Mucosa of descending colon (tissue), 3 donors: ENCODE measurements around the gene KIF26A. TPM values are rescaled to one million over a fixed set of nuclear protein-coding genes. Genes with fewer than 3 reads are reported as not detected.

Experiments used
- ATAC-seq: fragments of 200-7000 bp; cut with Tn5 transposase; one replicate; pipeline ENCODE4 v1.9.1; 2020; ENCODE audit warnings: mild to moderate bottlenecking, moderate library complexity
- DNase-seq, 3 donors: peaks; one replicate each; pipeline ENCODE4 v3.0.0-alpha.2; 2020
- H3K36me3 ChIP-seq: fragments of 200-600 bp; one replicate; pipeline ENCODE4 v1.8.0; 2021; ENCODE audit warnings: low read depth, mild to moderate bottlenecking
- H3K4me1 ChIP-seq: fragments of 200-600 bp; one replicate; pipeline ENCODE4 v1.8.0; 2021; ENCODE audit warnings: low read depth, mild to moderate bottlenecking
- H3K4me3 ChIP-seq: fragments of 200-600 bp; one replicate; pipeline ENCODE4 v1.8.0; 2021; ENCODE audit warnings: mild to moderate bottlenecking
- H3K9me3 ChIP-seq: fragments of 200-600 bp; one replicate; pipeline ENCODE4 v1.8.0; 2021; ENCODE audit warnings: mild to moderate bottlenecking
- intact Hi-C, 2 donors: fragments of 100-400 bp; cut with DNase I in 1 of 2; cut with micrococcal nuclease in 1 of 2; formaldehyde crosslinking; loops; one replicate each; pipeline versions ENCODE4 v1.11.0 to v1.11.1; 2022; cut with DNase I, micrococcal nuclease
- total RNA-seq, 3 donors: library from RNA; stranded (reverse); fragmentation: NEBNext Ultra II Directional in 2 of 3; extraction: Animal tissue kit (Norgen Biotek cat#: 25700) in 2 of 3; gene quantifications; one replicate each; pipeline versions ENCODE4 v1.2.1 to v1.2.4, GENCODE V29; 2021 to 2023
- TF ChIP-seq, protein P1 (sequence below): fragments of 200-600 bp; IDR thresholded peaks from one replicate; pipeline ENCODE4 v1.8.0; 2022; ENCODE audit warnings: antibody characterized with exemption, mild to moderate bottlenecking
- donor health status: DM: no; HTN: no; CAD: no; lungs with moderate emphysema.
- donor health status: DM: no; HTN: no; CAD: no.
- donor health status: DM: no; HTN: yes; CAD: no.

The KIF26A gene
- total RNA-seq, 3 donors from 2014 or later = 3.8 to 7.7 (median 6.5) TPM

GRCh38 chr14:104161602-104162367, 23.4 kb downstream of the KIF26A start:
- no peaks in the 10 kb centered on the region for H3K36me3 ChIP-seq
- TF ChIP-seq, protein P1, sequence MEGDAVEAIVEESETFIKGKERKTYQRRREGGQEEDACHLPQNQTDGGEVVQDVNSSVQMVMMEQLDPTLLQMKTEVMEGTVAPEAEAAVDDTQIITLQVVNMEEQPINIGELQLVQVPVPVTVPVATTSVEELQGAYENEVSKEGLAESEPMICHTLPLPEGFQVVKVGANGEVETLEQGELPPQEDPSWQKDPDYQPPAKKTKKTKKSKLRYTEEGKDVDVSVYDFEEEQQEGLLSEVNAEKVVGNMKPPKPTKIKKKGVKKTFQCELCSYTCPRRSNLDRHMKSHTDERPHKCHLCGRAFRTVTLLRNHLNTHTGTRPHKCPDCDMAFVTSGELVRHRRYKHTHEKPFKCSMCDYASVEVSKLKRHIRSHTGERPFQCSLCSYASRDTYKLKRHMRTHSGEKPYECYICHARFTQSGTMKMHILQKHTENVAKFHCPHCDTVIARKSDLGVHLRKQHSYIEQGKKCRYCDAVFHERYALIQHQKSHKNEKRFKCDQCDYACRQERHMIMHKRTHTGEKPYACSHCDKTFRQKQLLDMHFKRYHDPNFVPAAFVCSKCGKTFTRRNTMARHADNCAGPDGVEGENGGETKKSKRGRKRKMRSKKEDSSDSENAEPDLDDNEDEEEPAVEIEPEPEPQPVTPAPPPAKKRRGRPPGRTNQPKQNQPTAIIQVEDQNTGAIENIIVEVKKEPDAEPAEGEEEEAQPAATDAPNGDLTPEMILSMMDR = no peak
- H3K4me1 ChIP-seq = no peaks in the 10 kb centered on the region
- no peak overlapping the region for H3K4me3 ChIP-seq
- no peak for ATAC-seq
- no peaks in the 10 kb centered on the region for H3K9me3 ChIP-seq
- intact Hi-C loops = no loop called here
- DNase-seq = no peak

DNA sequence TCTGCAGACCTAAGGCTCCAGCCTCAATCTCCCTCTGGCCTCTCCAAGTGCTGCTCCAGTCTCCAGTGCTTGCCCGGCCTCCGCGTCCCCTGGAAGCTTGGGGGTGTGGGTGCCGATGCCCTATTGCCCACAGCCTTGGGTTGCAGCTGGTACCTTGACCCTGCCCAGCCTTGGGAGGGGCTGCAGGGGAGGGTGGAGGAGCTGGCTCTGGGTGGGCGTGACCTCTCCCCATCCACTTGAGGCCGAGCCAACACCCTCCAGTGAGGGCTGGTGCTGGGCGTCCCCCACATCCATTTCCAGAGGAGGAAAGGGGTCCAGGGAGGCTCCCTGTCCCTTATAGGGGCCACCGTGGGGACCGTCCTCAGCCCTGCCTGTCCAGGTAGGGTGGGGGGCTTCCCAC, 24.1 kb downstream of the KIF26A start:
- intact Hi-C loops = no loop called here
- DNase-seq = no peak
- H3K4me1 ChIP-seq = no peaks in the 10 kb centered on the region
- no peaks in the 10 kb centered on the region for H3K9me3 ChIP-seq
- H3K4me3 ChIP-seq = no peak overlapping the region
- no peak for ATAC-seq
- no peaks in the 10 kb centered on the region for H3K36me3 ChIP-seq
- TF ChIP-seq, protein P1 = no peak

GRCh38 chr14:104163541-104163940, 25.2 kb downstream of the KIF26A start:
- no peak for ATAC-seq
- intact Hi-C loops = no loop called here
- Histone ChIP-seq H3K36me3 (no peaks in the 10 kb centered on the region), H3K4me1 (no peaks in the 10 kb centered on the region), H3K9me3 (no peaks in the 10 kb centered on the region), H3K4me3 (no peak overlapping the region)
- TF ChIP-seq, protein P1 = no peak
- no peak for DNase-seq

GRCh38 chr14:104164041-104164440, 25.7 kb downstream of the KIF26A start:
- DNase-seq (no peak), ATAC-seq (no peak)
- no peaks in the 10 kb centered on the region for H3K4me1 ChIP-seq
- TF ChIP-seq, protein P1 = no peak
- H3K9me3 ChIP-seq = no peaks in the 10 kb centered on the region
- intact Hi-C loops = no loop called here
- no peaks in the 10 kb centered on the region for H3K36me3 ChIP-seq
- H3K4me3 ChIP-seq = no peak overlapping the region

DNA sequence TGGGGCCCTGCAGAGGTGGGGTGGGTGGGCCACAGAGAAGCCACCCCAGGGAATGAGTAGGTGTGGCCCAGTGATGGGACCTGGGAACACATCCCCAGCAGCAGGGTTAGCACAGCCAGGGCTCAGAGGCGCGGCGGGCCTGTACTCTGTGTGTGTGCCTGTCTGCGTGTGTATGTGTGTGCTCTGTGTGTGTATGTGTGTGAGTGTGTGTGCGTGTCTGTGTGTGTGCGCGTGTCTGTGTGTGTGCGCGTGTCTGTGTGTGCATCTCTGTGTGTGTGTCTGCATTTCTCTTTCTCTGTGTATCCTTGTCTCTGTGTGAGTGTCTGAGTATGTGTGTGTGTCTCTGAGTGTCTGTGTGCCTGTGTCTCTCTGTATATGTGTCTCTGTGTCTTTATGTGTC, 26.1 kb downstream of the KIF26A start:
- intact Hi-C loops = no loop called here
- Histone ChIP-seq H3K36me3 (no peaks in the 10 kb centered on the region), H3K4me3 (no peak overlapping the region), H3K4me1 (no peaks in the 10 kb centered on the region), H3K9me3 (no peaks in the 10 kb centered on the region)
- DNase-seq (no peak), ATAC-seq (no peak)
- TF ChIP-seq, protein P1 = no peak
